NCI-H2171 treated with DMSO at 0.1 percent for 48 hours (cell line): ENCODE data around the gene NAPEPLD.
"Not testable (repeated sequence)": the region's sequence is repeated elsewhere in the genome, so short reads cannot be mapped to it uniquely, and the experiment has no call there.

Experiments
- DNase-seq: peaks from one replicate; lab custom pipeline; 2025; lab: John Stamatoyannopoulos, UW

The NAPEPLD gene

GRCh38 chr7:103063895-103064294 is 85.0 kb downstream of the NAPEPLD start:
- no peak for DNase-seq

GRCh38 chr7:103059471-103059870 is 89.4 kb downstream of the NAPEPLD start:
- DNase-seq, result no peak

GRCh38 chr7:103058122-103058521 is 90.8 kb downstream of the NAPEPLD start:
- DNase-seq, result no peak

GRCh38 chr7:103056006-103056405 is 92.9 kb downstream of the NAPEPLD start:
- not testable (repeated sequence) for DNase-seq

- DNase-seq, result no peak
Measured at GRCh38 chr7:103051519-103051918, 97.4 kb downstream of the NAPEPLD start.
